Measurements from ENCODE around the gene F5. TPM values are rescaled to one million over a fixed set of nuclear protein-coding genes. Genes with fewer than 3 reads are reported as not detected.

F5 gene
- total and polyA plus RNA-seq, 2 of the 13 experiments (the other 11 are each of a cell fraction or from before 2014, with no cell fraction given) = 38.3 to 64.0 TPM

DNA sequence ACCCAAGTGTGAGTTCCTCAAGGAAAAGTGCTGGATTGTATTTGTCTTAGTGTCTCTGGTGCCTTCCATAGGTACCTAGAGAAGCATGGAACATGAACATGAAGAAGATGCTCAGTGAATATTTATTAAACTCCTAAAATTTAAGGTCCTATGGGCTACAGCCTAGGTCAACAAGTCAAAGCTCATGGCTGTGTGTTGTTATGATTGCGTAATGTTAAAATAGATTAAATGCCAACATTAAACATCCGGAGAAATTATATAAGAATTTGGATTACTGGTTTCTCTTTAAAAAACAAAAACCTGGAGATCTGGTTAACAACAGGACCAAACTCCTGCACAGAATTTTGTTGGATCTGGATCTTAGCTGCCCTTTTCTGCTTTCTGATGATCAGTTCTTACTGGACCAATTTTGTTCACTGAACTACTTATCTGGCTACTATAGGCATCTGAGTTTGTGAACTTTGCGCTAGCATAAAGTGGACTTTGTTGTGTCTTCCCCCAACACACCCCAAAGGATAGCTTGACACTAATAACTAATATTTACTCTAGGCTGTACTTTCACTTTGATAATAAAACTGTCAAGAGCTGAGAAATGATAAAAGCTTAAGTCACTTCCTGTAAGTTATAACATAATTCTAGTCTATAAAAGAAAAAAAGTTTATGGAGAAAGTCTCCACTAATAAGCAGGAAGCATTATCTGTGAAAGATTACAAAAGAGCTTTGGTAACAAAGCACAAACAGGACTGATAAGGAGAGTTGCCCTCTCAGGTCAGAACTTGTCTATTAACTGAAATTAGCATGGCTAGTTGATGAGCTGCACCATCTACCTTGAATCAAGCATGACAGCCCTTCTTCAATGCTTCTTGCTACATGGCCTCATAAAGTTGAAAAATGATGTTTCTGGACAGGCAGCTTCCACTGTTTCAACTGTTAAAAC lies 20.7 kb downstream of the F5 start (continued):
- TF ChIP-seq, protein P1, sequence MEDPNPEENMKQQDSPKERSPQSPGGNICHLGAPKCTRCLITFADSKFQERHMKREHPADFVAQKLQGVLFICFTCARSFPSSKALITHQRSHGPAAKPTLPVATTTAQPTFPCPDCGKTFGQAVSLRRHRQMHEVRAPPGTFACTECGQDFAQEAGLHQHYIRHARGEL (CRISPR knock-in tag; IDR thresholded peaks at IDR 0.05) = no peak
- TF ChIP-seq ZNF124 (CRISPR knock-in tag; IDR thresholded peaks at IDR 0.05) (no peak), ZNF761 (CRISPR knock-in tag; conservative IDR thresholded peaks at IDR 0.05) (no peak), ZNF772 (CRISPR knock-in tag; IDR thresholded peaks at IDR 0.05) (no peak), HNF4A (CRISPR knock-in tag; IDR thresholded peaks at IDR 0.05) (peak; percentile 83), ZSCAN12 (CRISPR knock-in tag; IDR thresholded peaks at IDR 0.05) (no peak), BCL6 (CRISPR knock-in tag; IDR thresholded peaks at IDR 0.05) (peak; percentile 21; the same call in 1 of the 2 replicates), NFKB2 (CRISPR knock-in tag; IDR thresholded peaks at IDR 0.05; ENCODE audit: borderline replicate concordance) (no peak), RARA (CRISPR knock-in tag; IDR thresholded peaks at IDR 0.05) (peak; percentile 41), POGZ (CRISPR knock-in tag; IDR thresholded peaks at IDR 0.05) (peak; percentile 52), CCDC6 (CRISPR knock-in tag; IDR thresholded peaks at IDR 0.05) (no peak), PHB2 (IDR thresholded peaks at IDR 0.05; ENCODE audit: partially characterized antibody) (no peak), ZNF224 (CRISPR knock-in tag; IDR thresholded peaks at IDR 0.05) (no peak), ZNF749 (CRISPR knock-in tag; IDR thresholded peaks at IDR 0.05; ENCODE audit: borderline replicate concordance) (no peak), GATAD1 (CRISPR knock-in tag; IDR thresholded peaks at IDR 0.05) (peak; percentile 34; the same call in 1 of the 2 replicates), ZNF33B (CRISPR knock-in tag; IDR thresholded peaks at IDR 0.05) (no peak), SIN3B (IDR thresholded peaks at IDR 0.05; ENCODE audit: low read length) (no peak), PHF21A (CRISPR knock-in tag; IDR thresholded peaks at IDR 0.05) (no peak), ZFP62 (CRISPR knock-in tag; IDR thresholded peaks at IDR 0.05) (no peak), ZEB1 (IDR thresholded peaks at IDR 0.05; ENCODE audit: insufficient replicate concordance, low read depth) (no peak), HES4 (CRISPR knock-in tag; IDR thresholded peaks at IDR 0.05; ENCODE audit: borderline replicate concordance) (no peak)
- TF ChIP-seq, protein P2, sequence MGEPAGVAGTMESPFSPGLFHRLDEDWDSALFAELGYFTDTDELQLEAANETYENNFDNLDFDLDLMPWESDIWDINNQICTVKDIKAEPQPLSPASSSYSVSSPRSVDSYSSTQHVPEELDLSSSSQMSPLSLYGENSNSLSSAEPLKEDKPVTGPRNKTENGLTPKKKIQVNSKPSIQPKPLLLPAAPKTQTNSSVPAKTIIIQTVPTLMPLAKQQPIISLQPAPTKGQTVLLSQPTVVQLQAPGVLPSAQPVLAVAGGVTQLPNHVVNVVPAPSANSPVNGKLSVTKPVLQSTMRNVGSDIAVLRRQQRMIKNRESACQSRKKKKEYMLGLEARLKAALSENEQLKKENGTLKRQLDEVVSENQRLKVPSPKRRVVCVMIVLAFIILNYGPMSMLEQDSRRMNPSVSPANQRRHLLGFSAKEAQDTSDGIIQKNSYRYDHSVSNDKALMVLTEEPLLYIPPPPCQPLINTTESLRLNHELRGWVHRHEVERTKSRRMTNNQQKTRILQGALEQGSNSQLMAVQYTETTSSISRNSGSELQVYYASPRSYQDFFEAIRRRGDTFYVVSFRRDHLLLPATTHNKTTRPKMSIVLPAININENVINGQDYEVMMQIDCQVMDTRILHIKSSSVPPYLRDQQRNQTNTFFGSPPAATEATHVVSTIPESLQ (CRISPR knock-in tag; conservative IDR thresholded peaks at IDR 0.05) = no peak
- TF ChIP-seq, protein P3, sequence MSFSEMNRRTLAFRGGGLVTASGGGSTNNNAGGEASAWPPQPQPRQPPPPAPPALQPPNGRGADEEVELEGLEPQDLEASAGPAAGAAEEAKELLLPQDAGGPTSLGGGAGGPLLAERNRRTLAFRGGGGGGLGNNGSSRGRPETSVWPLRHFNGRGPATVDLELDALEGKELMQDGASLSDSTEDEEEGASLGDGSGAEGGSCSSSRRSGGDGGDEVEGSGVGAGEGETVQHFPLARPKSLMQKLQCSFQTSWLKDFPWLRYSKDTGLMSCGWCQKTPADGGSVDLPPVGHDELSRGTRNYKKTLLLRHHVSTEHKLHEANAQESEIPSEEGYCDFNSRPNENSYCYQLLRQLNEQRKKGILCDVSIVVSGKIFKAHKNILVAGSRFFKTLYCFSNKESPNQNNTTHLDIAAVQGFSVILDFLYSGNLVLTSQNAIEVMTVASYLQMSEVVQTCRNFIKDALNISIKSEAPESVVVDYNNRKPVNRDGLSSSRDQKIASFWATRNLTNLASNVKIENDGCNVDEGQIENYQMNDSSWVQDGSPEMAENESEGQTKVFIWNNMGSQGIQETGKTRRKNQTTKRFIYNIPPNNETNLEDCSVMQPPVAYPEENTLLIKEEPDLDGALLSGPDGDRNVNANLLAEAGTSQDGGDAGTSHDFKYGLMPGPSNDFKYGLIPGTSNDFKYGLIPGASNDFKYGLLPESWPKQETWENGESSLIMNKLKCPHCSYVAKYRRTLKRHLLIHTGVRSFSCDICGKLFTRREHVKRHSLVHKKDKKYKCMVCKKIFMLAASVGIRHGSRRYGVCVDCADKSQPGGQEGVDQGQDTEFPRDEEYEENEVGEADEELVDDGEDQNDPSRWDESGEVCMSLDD (CRISPR knock-in tag; IDR thresholded peaks at IDR 0.05; ENCODE audit: borderline replicate concordance) = no peak
- TF ChIP-seq, protein P4, sequence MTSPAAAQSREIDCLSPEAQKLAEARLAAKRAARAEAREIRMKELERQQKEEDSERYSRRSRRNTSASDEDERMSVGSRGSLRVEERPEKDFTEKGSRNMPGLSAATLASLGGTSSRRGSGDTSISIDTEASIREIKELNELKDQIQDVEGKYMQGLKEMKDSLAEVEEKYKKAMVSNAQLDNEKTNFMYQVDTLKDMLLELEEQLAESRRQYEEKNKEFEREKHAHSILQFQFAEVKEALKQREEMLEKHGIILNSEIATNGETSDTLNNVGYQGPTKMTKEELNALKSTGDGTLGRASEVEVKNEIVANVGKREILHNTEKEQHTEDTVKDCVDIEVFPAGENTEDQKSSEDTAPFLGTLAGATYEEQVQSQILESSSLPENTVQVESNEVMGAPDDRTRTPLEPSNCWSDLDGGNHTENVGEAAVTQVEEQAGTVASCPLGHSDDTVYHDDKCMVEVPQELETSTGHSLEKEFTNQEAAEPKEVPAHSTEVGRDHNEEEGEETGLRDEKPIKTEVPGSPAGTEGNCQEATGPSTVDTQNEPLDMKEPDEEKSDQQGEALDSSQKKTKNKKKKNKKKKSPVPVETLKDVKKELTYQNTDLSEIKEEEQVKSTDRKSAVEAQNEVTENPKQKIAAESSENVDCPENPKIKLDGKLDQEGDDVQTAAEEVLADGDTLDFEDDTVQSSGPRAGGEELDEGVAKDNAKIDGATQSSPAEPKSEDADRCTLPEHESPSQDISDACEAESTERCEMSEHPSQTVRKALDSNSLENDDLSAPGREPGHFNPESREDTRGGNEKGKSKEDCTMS (CRISPR knock-in tag; conservative IDR thresholded peaks at IDR 0.05) = no peak

All from HepG2 (cell line).